MM.1S (cell line): ENCODE measurements around the gene PRICKLE3.

ENCODE experiments used
- EZH2 ChIP-seq: fragments of 300-600 bp; sonication (generic); optimal IDR thresholded peaks from 2 replicates; pipeline ENCODE3; 2017; ENCODE audit warnings: low read depth, mild to moderate bottlenecking, antibody characterized with exemption, low read length, mixed read lengths
- EZH2phosphoT487 ChIP-seq: fragments of 300-600 bp; sonication (generic); IDR thresholded peaks from 2 replicates; pipeline ENCODE4 v1.6.1; 2018; ENCODE audit warnings: antibody characterized with exemption, low read length
- TF ChIP-seq, protein P1 (sequence below): fragments of 300-600 bp; sonication (generic); IDR thresholded peaks from 2 replicates; pipeline ENCODE4 v1.5.1; 2016; ENCODE audit warnings: antibody characterized with exemption, low read length, mixed read lengths

DNA sequence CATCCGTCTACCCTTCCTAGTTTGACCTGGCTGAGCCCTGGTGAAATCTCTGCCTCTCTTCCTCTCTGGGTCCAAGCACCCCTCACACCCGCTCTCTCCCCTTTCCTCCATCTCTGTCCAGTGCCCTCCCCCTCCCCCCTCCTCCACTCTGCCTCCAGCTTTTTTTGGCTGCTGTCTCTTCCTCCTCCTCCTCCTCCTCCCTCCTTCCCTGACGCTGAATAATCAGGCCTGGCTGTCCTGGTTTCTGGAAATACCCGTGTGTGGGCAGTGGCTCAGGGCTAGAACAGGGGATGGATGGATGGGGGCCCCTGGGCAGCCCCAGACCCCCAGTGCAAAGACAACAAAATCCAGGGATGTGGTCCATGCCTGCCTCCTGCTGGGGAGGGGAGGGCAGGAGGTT, 18.5 kb upstream of the PRICKLE3 start:
- TF ChIP-seq, protein P1, sequence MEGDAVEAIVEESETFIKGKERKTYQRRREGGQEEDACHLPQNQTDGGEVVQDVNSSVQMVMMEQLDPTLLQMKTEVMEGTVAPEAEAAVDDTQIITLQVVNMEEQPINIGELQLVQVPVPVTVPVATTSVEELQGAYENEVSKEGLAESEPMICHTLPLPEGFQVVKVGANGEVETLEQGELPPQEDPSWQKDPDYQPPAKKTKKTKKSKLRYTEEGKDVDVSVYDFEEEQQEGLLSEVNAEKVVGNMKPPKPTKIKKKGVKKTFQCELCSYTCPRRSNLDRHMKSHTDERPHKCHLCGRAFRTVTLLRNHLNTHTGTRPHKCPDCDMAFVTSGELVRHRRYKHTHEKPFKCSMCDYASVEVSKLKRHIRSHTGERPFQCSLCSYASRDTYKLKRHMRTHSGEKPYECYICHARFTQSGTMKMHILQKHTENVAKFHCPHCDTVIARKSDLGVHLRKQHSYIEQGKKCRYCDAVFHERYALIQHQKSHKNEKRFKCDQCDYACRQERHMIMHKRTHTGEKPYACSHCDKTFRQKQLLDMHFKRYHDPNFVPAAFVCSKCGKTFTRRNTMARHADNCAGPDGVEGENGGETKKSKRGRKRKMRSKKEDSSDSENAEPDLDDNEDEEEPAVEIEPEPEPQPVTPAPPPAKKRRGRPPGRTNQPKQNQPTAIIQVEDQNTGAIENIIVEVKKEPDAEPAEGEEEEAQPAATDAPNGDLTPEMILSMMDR = no peak
- TF ChIP-seq EZH2phosphoT487 (no peak), EZH2 (no peak)
